Fibroblast of lung (primary cell): Measurements from ENCODE around the gene CDC37. TPM values are rescaled to one million over a fixed set of nuclear protein-coding genes. Genes with fewer than 3 reads are reported as not detected.

Source experiments
- DNase-seq, 2 donors: peaks; one replicate each; pipeline versions ENCODE4 v3.0.0 to v3.0.0-alpha.2; 2010; ENCODE audit warnings: low read depth in 2 of 2
- H2AFZ ChIP-seq: 2 replicates; pipeline ENCODE4 v1.5.1; 2012; ENCODE audit warnings: low read length, control low read depth, inconsistent platforms
- H3K27ac ChIP-seq: 2 replicates; pipeline ENCODE4 v1.5.1; 2011; ENCODE audit warnings: low read length, control low read depth; ENCODE audit not compliant: insufficient read depth
- H3K27me3 ChIP-seq: 2 replicates; pipeline ENCODE4 v1.5.1; 2011; ENCODE audit warnings: mild to moderate bottlenecking, low read length; ENCODE audit not compliant: control insufficient read depth, insufficient read depth
- H3K36me3 ChIP-seq: 2 replicates; pipeline ENCODE4 v1.5.1; 2011; ENCODE audit warnings: low read length; ENCODE audit not compliant: control insufficient read depth, insufficient read depth
- H3K4me1 ChIP-seq: 2 replicates; pipeline ENCODE4 v1.5.1; 2011; ENCODE audit warnings: low read length; ENCODE audit not compliant: control insufficient read depth, insufficient read depth; ENCODE audit errors: extremely low read depth
- H3K4me2 ChIP-seq: 2 replicates; pipeline ENCODE4 v1.5.1; 2011; ENCODE audit warnings: low read length, control low read depth; ENCODE audit not compliant: insufficient read depth; ENCODE audit errors: extremely low read depth
- H3K4me3 ChIP-seq, 4 experiments: fragments of 200-600 bp in 1 of 4; sonication (generic) in 1 of 4; replicated peaks in 1 of 4; 2 replicates each; pipeline ENCODE4 v1.5.1; 2011 to 2016; ENCODE audit warnings: low read length in 4 of 4, low read depth in 3 of 4, mild to moderate bottlenecking in 3 of 4, control low read depth in 2 of 4, inconsistent platforms in 1 of 4, mixed read lengths in 1 of 4; ENCODE audit not compliant: insufficient read depth in 1 of 4; ENCODE audit errors: control extremely low read depth in 1 of 4
- H3K79me2 ChIP-seq: 2 replicates; pipeline ENCODE4 v1.5.1; 2012; ENCODE audit warnings: mild to moderate bottlenecking, low read length, inconsistent platforms; ENCODE audit not compliant: control insufficient read depth, insufficient read depth
- H3K9ac ChIP-seq: 2 replicates; pipeline ENCODE4 v1.5.1; 2011; ENCODE audit warnings: mild to moderate bottlenecking, low read length, control low read depth; ENCODE audit not compliant: insufficient read depth
- H3K9me3 ChIP-seq: 2 replicates; pipeline ENCODE4 v1.5.1; 2012; ENCODE audit warnings: low read depth, low read length; ENCODE audit not compliant: control insufficient read depth, insufficient read depth
- H4K20me1 ChIP-seq: 2 replicates; pipeline ENCODE4 v1.5.1; 2011; ENCODE audit warnings: low read length; ENCODE audit not compliant: control insufficient read depth, insufficient read depth; ENCODE audit errors: extremely low read depth
- CTCF ChIP-seq, 2 donors: IDR thresholded peaks in 1 of 2; conservative IDR thresholded peaks in 1 of 2; 1 replicate in 1 of 2; 2 replicates in 1 of 2; pipeline ENCODE4 v1.5.1; 2011 to 2012; ENCODE audit warnings: low read length in 2 of 2, control low read depth in 1 of 2, inconsistent platforms in 1 of 2, low read depth in 1 of 2, mild to moderate bottlenecking in 1 of 2
- EZH2 ChIP-seq: IDR thresholded peaks from 2 replicates; pipeline ENCODE4 v1.5.1; 2012; ENCODE audit warnings: low read length, control low read depth, mild to moderate bottlenecking; ENCODE audit errors: missing control alignments
- polyA plus RNA-seq, 2 donors: library from polyadenylated mRNA; depleted of rRNA in 1 of 2; stranded (reverse) in 1 of 2; unstranded in 1 of 2; fragments of >200 nt; gene quantifications; 2 replicates each; pipeline ENCODE4 v1.2.1, GENCODE V29; 2011 to 2012; ENCODE audit warnings: missing spikeins in 1 of 2
- total RNA-seq: library from RNA; depleted of rRNA; stranded (reverse); fragments of >200 nt; gene quantifications from 2 replicates; pipeline ENCODE4 v1.2.1, GENCODE V29; 2014

CDC37 gene
- total and polyA plus RNA-seq, 2 donors (not counting 1 experiment from before 2014, with no cell fraction given) = 129 to 266 TPM

DNA sequence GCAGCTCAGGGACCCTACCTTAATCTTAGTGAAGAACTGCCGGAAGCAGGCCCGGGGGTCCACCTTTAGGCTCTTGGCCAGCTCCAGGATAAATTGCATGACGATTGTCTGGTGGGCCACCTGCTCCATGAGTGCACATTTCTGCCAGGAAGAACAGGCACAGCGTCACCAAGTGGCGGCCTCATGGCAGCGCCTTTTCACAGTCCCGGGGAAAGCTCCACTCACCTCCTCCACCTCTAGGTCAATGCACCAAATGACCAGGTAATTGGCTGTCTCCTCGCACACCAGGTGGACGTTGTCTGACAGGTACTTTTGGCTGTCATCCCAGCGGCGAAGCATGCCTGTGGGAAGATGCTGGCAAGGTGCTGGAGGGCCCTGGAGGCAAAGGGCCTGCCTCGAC lies 8.3 kb downstream of the CDC37 start:
- no peak overlapping the region for H3K4me3 ChIP-seq
- peaks cover 2% of the 10 kb centered on the region for H4K20me1 ChIP-seq
- DNase-seq = no peak
- no peak overlapping the region for H3K27ac ChIP-seq
- H3K9ac ChIP-seq = no peak overlapping the region
- no peaks in the 10 kb centered on the region for H3K27me3 ChIP-seq
- no peaks in the 10 kb centered on the region for H3K4me1 ChIP-seq
- H3K4me2 ChIP-seq = no peak overlapping the region
- H2AFZ ChIP-seq = no peak overlapping the region
- peaks cover 26% of the 10 kb centered on the region for H3K79me2 ChIP-seq
- TF ChIP-seq EZH2 = no peak
- no peak for TF ChIP-seq CTCF (conservative IDR thresholded peaks at IDR 0.05 in 1 of 2, IDR thresholded peaks at IDR 0.05 in 1 of 2; ENCODE audit: low read depth in 1 of 2, low read length in 2 of 2)
- H3K36me3 ChIP-seq = peaks cover 33% of the 10 kb centered on the region
- H3K9me3 ChIP-seq = no peaks in the 10 kb centered on the region

GRCh38 chr19:10393137-10393536 lies 10.2 kb downstream of the CDC37 start:
- TF ChIP-seq EZH2 = no peak
- TF ChIP-seq CTCF (conservative IDR thresholded peaks at IDR 0.05 in 1 of 2, IDR thresholded peaks at IDR 0.05 in 1 of 2; ENCODE audit: low read depth in 1 of 2, low read length in 2 of 2) = no peak
- no peak for DNase-seq
- Histone ChIP-seq H3K9ac (no peak overlapping the region), H4K20me1 (peaks cover 2% of the 10 kb centered on the region), H3K4me1 (no peaks in the 10 kb centered on the region), H3K79me2 (peaks cover 11% of the 10 kb centered on the region), H3K27me3 (no peaks in the 10 kb centered on the region), H3K4me2 (no peak overlapping the region), H3K27ac (no peak overlapping the region), H3K4me3 (no peak overlapping the region), H3K36me3 (peaks cover 33% of the 10 kb centered on the region), H2AFZ (no peak overlapping the region), H3K9me3 (no peaks in the 10 kb centered on the region)

DNA sequence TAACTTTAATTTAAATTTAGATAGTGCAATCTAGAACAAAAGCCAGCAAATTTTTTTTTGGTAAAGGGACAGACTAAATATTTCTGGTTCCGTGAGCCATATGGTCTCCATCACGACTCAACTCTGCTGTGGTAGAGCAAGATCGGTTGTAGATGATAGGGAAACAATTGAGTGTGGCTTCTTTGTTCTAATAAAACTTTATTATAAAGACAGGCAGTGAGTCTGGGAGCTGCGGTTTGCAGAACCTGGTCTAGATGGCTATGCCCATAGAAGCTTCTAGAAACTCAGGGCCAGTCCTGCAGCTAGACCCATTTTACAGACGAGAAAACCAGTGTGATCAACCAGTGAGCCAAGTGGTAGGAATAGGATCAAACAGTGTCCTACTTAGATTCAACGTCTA lies 11.2 kb downstream of the CDC37 start:
- Histone ChIP-seq H3K79me2 (peaks cover 4% of the 10 kb centered on the region), H3K36me3 (peaks cover 33% of the 10 kb centered on the region)
- TF ChIP-seq EZH2 (no peak), CTCF (conservative IDR thresholded peaks at IDR 0.05 in 1 of 2, IDR thresholded peaks at IDR 0.05 in 1 of 2; ENCODE audit: low read depth in 1 of 2, low read length in 2 of 2) (no peak)

More for the DNA sequence above, 11.2 kb downstream of the CDC37 start:
- no peak for DNase-seq
- H3K4me2 ChIP-seq = no peak overlapping the region
- no peak overlapping the region for H3K9ac ChIP-seq
- no peaks in the 10 kb centered on the region for H3K9me3 ChIP-seq
- H2AFZ ChIP-seq = no peak overlapping the region
- H4K20me1 ChIP-seq = peaks cover 2% of the 10 kb centered on the region
- no peaks in the 10 kb centered on the region for H3K27me3 ChIP-seq
- no peaks in the 10 kb centered on the region for H3K4me1 ChIP-seq
- no peak overlapping the region for H3K27ac ChIP-seq
- no peak overlapping the region for H3K4me3 ChIP-seq
